GM23338 (cell line): ENCODE results near the gene SGO1.

Source experiments
- CREB1 ChIP-seq: fragments of 250-450 bp; sonication (Bioruptor Pico); IDR thresholded peaks from 2 replicates; pipeline ENCODE4 v1.5.0; 2020; ENCODE audit warnings: low read depth, mild to moderate bottlenecking, moderate library complexity
- CTCF ChIP-seq, 2 experiments: fragments of 200-600 bp in 1 of 2; sonication (generic) in 1 of 2; conservative IDR thresholded peaks; 2 replicates each; pipeline versions ENCODE4 v1.5.1 to v1.6.1; 2016 to 2017; ENCODE audit warnings: antibody characterized with exemption in 2 of 2, low read depth in 2 of 2, mild to moderate bottlenecking in 2 of 2, moderate library complexity in 1 of 2
- ETS1 ChIP-seq: IDR thresholded peaks from 2 replicates; pipeline ENCODE4 v1.6.1; 2016; ENCODE audit warnings: antibody characterized with exemption
- EZH2 ChIP-seq: fragments of 200-600 bp; sonication (generic); IDR thresholded peaks from one replicate; pipeline ENCODE4 v1.8.0; 2017; ENCODE audit warnings: antibody characterized with exemption, mild to moderate bottlenecking, low read depth; ENCODE audit not compliant: unreplicated experiment
- EZH2phosphoT487 ChIP-seq: fragments of 200-600 bp; sonication (generic); IDR thresholded peaks from one replicate; pipeline ENCODE4 v1.8.1; 2018; ENCODE audit warnings: antibody characterized with exemption; ENCODE audit not compliant: unreplicated experiment
- JUNB ChIP-seq: IDR thresholded peaks from one replicate; pipeline ENCODE4 v1.6.1; 2016; ENCODE audit warnings: antibody characterized with exemption; ENCODE audit not compliant: unreplicated experiment
- NANOG ChIP-seq: IDR thresholded peaks from 2 replicates; pipeline ENCODE4 v1.6.1; 2016; ENCODE audit warnings: antibody characterized with exemption, borderline replicate concordance
- POLR2AphosphoS5 ChIP-seq: IDR thresholded peaks from 2 replicates; pipeline ENCODE4 v1.6.1; 2016; ENCODE audit warnings: antibody characterized with exemption, low read depth
- ZNF114 ChIP-seq: fragments of 250-450 bp; sonication (Bioruptor Pico); IDR thresholded peaks from 2 replicates; pipeline ENCODE4 v1.5.0; 2020; ENCODE audit warnings: mild to moderate bottlenecking, moderate library complexity
- ZNF331 ChIP-seq: fragments of 250-450 bp; sonication (Bioruptor Pico); IDR thresholded peaks from 2 replicates; pipeline ENCODE4 v1.5.0; 2020; ENCODE audit warnings: low read depth, mild to moderate bottlenecking, moderate library complexity
- TF ChIP-seq, protein P1 (sequence below): IDR thresholded peaks from one replicate; pipeline ENCODE4 v1.6.1; 2018; ENCODE audit warnings: antibody characterized with exemption; ENCODE audit not compliant: unreplicated experiment

DNA sequence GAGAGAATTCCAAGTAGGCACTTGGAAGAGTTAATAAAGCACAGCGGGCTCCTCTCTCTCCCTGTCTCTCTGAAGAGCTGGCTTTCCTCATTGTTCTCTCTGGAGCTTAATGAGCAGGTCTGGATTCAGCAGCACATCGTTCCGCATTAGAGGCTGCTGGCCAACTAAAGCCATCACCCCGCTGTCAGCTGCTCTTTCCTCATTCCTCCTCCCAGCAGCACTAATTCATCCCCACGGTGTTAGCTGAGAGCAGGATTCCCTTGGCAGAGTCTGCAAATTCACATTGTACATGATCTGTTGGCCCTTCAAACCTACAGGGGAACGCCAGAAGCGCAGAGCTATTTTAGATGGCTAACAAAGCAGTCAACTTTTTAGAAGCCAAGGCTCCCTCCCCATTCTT is 44.2 kb downstream of the SGO1 start:
- TF ChIP-seq, protein P1, sequence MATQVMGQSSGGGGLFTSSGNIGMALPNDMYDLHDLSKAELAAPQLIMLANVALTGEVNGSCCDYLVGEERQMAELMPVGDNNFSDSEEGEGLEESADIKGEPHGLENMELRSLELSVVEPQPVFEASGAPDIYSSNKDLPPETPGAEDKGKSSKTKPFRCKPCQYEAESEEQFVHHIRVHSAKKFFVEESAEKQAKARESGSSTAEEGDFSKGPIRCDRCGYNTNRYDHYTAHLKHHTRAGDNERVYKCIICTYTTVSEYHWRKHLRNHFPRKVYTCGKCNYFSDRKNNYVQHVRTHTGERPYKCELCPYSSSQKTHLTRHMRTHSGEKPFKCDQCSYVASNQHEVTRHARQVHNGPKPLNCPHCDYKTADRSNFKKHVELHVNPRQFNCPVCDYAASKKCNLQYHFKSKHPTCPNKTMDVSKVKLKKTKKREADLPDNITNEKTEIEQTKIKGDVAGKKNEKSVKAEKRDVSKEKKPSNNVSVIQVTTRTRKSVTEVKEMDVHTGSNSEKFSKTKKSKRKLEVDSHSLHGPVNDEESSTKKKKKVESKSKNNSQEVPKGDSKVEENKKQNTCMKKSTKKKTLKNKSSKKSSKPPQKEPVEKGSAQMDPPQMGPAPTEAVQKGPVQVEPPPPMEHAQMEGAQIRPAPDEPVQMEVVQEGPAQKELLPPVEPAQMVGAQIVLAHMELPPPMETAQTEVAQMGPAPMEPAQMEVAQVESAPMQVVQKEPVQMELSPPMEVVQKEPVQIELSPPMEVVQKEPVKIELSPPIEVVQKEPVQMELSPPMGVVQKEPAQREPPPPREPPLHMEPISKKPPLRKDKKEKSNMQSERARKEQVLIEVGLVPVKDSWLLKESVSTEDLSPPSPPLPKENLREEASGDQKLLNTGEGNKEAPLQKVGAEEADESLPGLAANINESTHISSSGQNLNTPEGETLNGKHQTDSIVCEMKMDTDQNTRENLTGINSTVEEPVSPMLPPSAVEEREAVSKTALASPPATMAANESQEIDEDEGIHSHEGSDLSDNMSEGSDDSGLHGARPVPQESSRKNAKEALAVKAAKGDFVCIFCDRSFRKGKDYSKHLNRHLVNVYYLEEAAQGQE = no peak
- no peak for TF ChIP-seq JUNB
- no peak for TF ChIP-seq CTCF (conservative IDR thresholded peaks at IDR 0.05; ENCODE audit: low read depth in 2 of 2)
- TF ChIP-seq ETS1 = no peak
- no peak for TF ChIP-seq POLR2AphosphoS5
- TF ChIP-seq CREB1 (CRISPR knock-in tag) = no peak
- TF ChIP-seq EZH2 = no peak
- TF ChIP-seq NANOG = no peak
- no peak for TF ChIP-seq EZH2phosphoT487
- TF ChIP-seq ZNF331 (CRISPR knock-in tag) = no peak
- TF ChIP-seq ZNF114 = no peak
